Right ventricle myocardium superior (tissue), 1 donor: Measurements from ENCODE around the gene KCNQ1. TPM values are rescaled to one million over a fixed set of nuclear protein-coding genes. Genes with fewer than 3 reads are reported as not detected.

Experiments used
- ATAC-seq: fragments of 200-7000 bp; cut with Tn5 transposase; one replicate; pipeline ENCODE4 v1.9.1; 2020; ENCODE audit warnings: mild to moderate bottlenecking; ENCODE audit not compliant: poor library complexity
- DNase-seq: peaks from one replicate; pipeline ENCODE4 v3.0.0-alpha.2; 2020
- intact Hi-C: fragments of 100-400 bp; cut with DNase I; formaldehyde crosslinking; loops from one replicate; pipeline ENCODE4 v1.11.2; 2022
- total RNA-seq: library from RNA; stranded (reverse); fragmentation: NEBNext Ultra II Directional; extraction: Animal tissue kit (Norgen Biotek cat#: 25700); gene quantifications from one replicate; pipeline ENCODE4 v1.2.1, GENCODE V29; 2021
- donor health status: DM: no; HTN: yes; CAD: no; lungs with severe emphysema.

Gene KCNQ1
- total RNA-seq, 1 donor from 2014 or later, result 33.4 TPM

DNA sequence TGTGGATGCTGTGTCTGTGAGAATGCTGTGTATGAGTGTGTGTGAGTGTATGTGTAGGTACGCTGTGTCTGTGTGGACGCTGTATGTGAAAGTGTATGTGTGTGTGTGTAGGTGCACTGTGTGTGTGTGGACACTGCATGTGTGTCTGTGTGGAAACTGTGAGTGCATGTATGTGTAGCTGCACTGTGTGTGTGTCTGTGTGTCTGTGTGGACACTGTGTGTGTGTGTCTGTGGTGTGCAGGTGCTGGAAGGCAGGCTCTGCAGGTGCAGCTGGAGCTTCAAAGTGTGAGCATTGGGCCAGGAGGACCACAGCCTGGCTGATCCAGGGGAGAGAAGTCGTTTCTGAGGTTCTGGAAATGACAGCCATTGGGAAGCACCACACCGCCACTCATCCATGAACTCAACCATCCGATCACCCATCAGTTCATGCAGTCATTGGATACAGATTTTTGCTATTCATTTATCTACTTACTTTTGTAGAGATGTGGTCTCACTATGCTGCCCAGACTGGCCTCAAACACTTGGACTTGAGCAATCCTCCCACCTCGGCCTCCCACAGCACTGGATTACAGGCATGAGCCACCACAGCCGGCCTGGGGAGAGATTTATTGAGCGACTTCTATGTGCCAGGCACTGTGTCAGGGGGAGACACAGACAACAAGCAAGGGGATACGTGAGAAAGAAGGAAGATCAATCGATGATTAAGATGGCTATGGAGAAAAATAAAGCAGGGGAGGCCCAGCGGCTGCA, 10.1 kb upstream of the KCNQ1 start:
- DNase-seq, result peak; percentile 9
- no peak for ATAC-seq
- intact Hi-C loops, result loop anchor here (5.0 kb wide), 1 partner anchor 458 kb away; no protein-coding TSS in a partner anchor

DNA sequence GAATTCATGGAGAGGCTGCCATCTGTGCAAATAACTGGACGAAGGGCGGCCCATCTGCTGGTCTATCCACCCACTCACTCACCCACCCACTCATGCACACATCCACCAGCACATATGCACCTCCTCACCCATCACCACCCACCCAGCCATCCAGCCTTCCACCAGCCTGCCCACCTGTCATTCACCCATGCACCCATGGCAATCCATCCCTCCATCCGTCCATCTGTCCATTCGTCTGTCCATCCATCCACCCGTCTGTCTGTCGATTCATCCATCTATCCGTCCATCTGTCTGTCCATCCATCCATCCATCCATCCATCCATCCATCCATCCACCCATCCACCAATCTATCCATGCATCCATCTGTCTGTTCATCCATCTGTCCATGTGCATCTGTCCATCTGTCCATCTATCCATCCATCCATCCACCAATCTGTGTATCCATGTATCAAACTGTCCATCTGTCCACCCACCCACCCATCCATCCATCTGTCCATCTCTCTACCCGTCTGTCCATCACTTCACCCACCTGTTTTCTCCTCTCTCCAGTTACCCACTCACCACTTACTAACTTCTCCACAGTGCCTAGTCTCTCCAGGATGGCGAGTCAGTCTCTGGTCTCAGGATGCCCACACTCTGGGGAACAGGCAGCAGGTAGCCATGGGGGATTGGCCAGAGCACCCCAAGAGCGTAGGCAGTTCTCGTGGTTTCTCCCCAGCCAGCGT, 9.4 kb upstream of the KCNQ1 start:
- ATAC-seq (no peak), DNase-seq (peak; percentile 13)
- intact Hi-C loops, result no loop called here

GRCh38 chr11:2436013-2436520, 8.7 kb upstream of the KCNQ1 start:
- no peak for ATAC-seq
- intact Hi-C loops, result no loop called here
- peak; percentile 18 for DNase-seq

GRCh38 chr11:2436521-2437031, 8.2 kb upstream of the KCNQ1 start:
- peak; percentile 38 for DNase-seq

GRCh38 chr11:2437516-2437915, 7.3 kb upstream of the KCNQ1 start:
- intact Hi-C loops, result no loop called here
- DNase-seq (no peak), ATAC-seq (no peak)

More at GRCh38 chr11:2436521-2437031, 8.2 kb upstream of the KCNQ1 start:
- ATAC-seq, result no peak
- intact Hi-C loops, result no loop called here

DNA sequence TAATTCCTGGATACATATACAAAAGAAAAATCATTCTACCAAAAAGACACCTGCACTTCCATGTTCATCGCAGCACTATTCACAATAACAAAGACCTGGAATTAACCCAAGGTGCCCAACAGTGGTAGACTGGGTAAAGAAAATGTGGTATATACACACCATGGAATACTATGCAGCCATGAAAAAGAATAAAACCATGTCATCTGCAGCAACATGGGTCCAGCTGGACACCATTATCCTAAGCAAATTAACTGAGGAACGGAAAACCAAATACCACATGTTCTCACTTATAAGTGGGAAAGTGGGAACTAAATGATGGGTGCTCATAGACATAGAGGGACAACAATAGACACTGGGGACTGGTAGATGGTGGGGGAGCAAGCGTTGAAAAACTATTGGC, 5.0 kb upstream of the KCNQ1 start:
- intact Hi-C loops, result no loop called here
- ATAC-seq, result no peak

GRCh38 chr11:2440646-2441045, 4.2 kb upstream of the KCNQ1 start:
- no peak for ATAC-seq
- intact Hi-C loops, result no loop called here
- DNase-seq, result peak; percentile 48

More for the DNA sequence above, 5.0 kb upstream of the KCNQ1 start:
- DNase-seq, result no peak

DNA sequence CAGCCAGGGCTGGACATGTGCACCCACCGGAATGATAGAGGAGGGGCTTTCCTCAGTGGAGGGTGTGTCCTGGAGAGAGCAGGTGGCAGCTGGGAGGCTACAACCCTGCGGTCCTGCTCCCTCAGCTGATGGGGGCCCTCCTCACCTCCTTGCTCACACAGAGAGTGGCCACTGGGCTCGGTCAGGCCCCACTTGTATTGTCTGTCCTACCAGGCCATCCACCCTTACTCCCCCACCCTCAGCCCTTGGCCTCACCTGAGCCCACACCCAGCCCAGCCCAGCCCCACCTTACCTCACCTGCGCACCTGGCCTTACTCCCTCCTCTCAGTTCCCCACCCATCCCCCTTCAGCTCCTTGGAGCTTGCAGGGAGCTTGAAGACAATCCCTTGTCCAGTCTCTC, 3.6 kb upstream of the KCNQ1 start:
- intact Hi-C loops, result no loop called here
- ATAC-seq (no peak), DNase-seq (peak; percentile 33)

- intact Hi-C loops, result no loop called here
- ATAC-seq (no peak), DNase-seq (no peak)
These were observed 2.2 kb upstream of the KCNQ1 start for GRCh38 chr11:2442589-2442988.

- ATAC-seq, result no peak
- intact Hi-C loops, result no loop called here
- DNase-seq, result no peak
These were observed 1.4 kb upstream of the KCNQ1 start for GRCh38 chr11:2443406-2443805.

DNA sequence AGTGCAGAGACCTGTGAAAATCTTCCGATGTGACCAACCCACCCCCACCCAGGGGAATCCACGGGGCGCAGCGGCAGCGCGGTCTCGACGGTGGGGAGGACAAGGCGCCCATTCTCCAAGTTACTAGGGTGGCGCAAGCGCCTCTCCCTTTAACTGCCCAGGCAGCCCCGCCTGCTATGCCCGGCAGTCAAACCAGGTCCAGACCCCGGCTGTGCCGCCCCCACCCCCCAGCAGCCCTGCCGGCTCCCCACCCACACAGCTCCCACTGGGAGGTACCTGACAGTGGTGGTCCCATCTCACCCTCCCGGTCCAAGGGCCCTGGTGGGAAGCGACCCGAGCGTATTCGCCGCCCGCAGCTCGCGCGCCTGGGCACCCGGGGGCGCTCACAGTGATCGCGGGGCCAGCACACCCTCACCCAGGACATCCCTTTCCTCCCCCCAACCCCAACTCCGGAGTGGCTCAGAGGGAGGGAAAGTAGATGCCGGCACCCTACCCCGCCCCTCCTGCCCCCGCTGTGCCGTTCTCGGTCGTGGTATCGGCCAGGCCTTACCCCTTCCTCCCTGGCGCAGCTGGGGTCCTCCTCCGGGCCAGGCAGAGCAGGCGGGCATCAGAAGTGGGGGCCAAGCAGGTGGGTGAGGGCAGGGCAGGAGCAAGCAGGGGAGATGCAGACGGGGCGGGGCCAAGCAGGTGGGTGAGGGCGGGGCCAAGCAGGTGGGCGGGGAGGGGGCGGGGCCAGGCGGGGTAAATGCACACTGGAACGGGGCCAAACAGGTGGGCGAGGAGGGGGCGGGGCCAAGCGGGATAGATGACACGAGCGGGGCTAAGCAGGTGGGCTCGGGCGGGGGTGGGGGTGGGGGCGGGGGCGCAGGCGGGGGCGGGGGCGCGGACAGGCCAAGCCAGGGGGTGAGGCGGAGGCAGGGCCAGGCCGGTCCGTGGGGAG, 657 bp upstream of the KCNQ1 start, which contains the start of gene TRPM5:
Gene TRPM5 (minus strand): TSS at position 634 of the 940 bp plus-strand sequence. CDS start 21,478 bp downstream, outside the sequence.
- peak; percentile 51 for DNase-seq
- peak; percentile 8 for ATAC-seq
- intact Hi-C loops, result no loop called here

DNA sequence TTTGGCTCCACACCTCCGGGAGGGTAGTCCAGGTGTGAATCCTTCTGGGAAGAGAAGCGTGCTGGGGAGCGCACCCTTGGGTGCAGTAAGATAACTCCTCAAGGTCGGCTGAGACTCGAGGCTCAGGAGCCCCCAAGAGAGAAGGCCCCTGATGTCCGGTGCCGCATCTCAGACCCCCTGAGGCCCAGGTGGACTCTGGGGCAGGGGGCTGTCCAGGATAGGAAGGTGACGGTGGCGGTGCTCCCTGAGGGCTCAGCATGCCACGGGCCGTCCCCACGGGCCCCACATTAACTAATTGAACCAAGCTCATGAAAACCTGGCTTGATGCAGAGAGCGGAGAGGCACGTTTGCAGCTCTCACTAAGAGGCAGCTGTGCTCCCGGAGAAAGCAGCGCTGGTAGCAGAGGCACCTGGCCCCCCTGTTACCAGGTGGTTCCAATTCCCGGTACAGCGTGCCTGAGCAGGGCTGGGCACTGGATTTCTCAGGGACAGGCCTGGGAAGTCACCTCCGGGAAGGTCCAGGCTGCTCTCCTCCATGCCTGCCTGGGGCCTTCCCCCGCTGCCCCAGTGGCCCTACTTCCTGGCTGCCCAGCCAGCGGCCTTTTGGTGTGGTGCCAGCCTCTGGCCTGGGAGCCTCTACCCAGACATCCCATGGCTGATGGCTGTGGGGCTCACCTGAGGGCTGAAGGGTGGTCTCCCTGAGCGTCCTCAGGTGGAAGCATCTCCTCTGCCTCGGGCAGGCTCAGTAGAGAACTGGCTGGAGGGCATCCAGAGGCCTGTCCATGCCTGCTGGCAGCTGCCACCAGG, 1.1 kb downstream of the KCNQ1 start:
- peak; percentile 14 for ATAC-seq

GRCh38 chr11:2446590-2447252, 1.9 kb downstream of the KCNQ1 start:
- DNase-seq (peak; percentile 77), ATAC-seq (no peak)
- intact Hi-C loops, result loop anchor here (5.0 kb wide), 2 partner anchors 76 to 531 kb away; no protein-coding TSS in a partner anchor

More for the DNA sequence above, 1.1 kb downstream of the KCNQ1 start:
- peak; percentile 56 for DNase-seq
- intact Hi-C loops, result loop anchor here (5.0 kb wide), 2 partner anchors 76 to 531 kb away; no protein-coding TSS in a partner anchor

- ATAC-seq (no peak), DNase-seq (peak; percentile 43)
- intact Hi-C loops, result loop anchor here (5.0 kb wide), 2 partner anchors 75 to 530 kb away; no protein-coding TSS in a partner anchor
These were observed 2.6 kb downstream of the KCNQ1 start for GRCh38 chr11:2447253-2447950.

DNA sequence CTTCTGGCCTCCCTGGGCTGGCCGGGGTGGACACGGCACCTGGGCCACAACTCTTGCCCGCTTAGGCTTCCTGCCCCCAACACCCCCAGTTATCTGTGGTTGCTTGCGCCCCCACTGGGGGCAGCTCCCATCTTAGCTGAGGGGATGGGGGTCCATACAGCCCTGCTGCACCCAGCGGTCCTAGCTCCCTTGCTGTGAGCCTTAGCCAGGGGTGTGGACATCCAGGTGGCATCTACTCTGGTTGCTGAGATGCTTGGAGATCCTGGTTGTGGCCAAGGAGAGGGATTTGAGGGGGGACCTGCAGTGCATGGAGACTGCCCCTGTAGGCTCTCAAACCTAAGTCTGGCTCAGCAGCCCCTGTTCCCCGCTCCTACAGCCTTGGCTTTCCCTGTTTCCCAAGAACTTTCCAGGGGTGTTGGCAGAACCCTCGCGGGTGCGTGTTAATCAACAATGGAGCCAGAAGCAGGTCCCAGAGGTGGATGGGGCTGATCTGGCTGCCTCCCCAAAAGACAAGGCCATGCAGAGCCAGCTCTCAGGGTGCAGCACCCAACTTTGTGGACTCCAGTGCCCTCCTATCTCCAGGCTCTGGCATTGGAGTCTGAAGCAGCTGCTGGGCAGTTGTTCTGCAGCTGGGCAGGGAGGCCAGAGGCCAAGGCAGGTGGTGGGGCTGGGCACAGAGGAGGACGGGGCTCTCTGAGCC, 3.3 kb downstream of the KCNQ1 start:
- ATAC-seq (no peak), DNase-seq (peak; percentile 27)
- intact Hi-C loops, result loop anchor here (5.0 kb wide), 2 partner anchors 74 to 529 kb away; no protein-coding TSS in a partner anchor
